WTC11 (cell line): Measurements from ENCODE around the gene CCP110. TPM values are rescaled to one million over a fixed set of nuclear protein-coding genes. Genes with fewer than 3 reads are reported as not detected.

Experiments
- ATAC-seq: fragments of 200-7000 bp; cut with Tn5 transposase; 2 replicates; pipeline ENCODE4 v1.10.0; 2021; ENCODE audit warnings: mild to moderate bottlenecking, moderate library complexity
- Bru-seq: library from RNA; stranded (reverse); fragments of 400-500 nt; gene quantifications from one replicate; lab custom pipeline; 2021; lab: Mats Ljungman, UMichigan
- CTCF ChIA-PET: fragments of 300-600 bp; sonication (Branson Sonifier 250); formaldehyde crosslinking; loops from one replicate; lab custom pipeline; 2021; ENCODE audit warnings: antibody characterized with exemption; lab: Charles Lee
- POLR2A ChIA-PET: fragments of 350-600 bp; sonication (Branson Sonifier 250); formaldehyde crosslinking; loops from one replicate; lab custom pipeline; 2021; ENCODE audit warnings: antibody characterized with exemption; lab: Charles Lee
- DNase-seq: peaks from one replicate; pipeline ENCODE4 v3.0.0; 2021; ENCODE audit warnings: low spot score
- H3K27ac Mint-ChIP-seq: 2 replicates; pipeline ENCODE4 v1.8.0; 2021; ENCODE audit warnings: mixed read lengths
- H3K27me3 Mint-ChIP-seq: 2 replicates; pipeline ENCODE4 v1.8.0; 2021; ENCODE audit warnings: low read depth, mild to moderate bottlenecking, moderate library complexity, mixed read lengths
- H3K36me3 Mint-ChIP-seq: 2 replicates; pipeline ENCODE4 v1.8.0; 2021; ENCODE audit warnings: mixed read lengths
- H3K4me1 Mint-ChIP-seq: 2 replicates; pipeline ENCODE4 v1.8.0; 2022; ENCODE audit warnings: mixed read lengths
- H3K4me3 Mint-ChIP-seq: 2 replicates; pipeline ENCODE4 v1.8.0; 2021; ENCODE audit warnings: mild to moderate bottlenecking, moderate library complexity, mixed read lengths
- H3K9me3 Mint-ChIP-seq: 2 replicates; pipeline ENCODE4 v1.8.0; 2021; ENCODE audit warnings: mixed read lengths
- CREM ChIP-seq: sonication (generic); formaldehyde crosslinking; IDR thresholded peaks from 2 replicates; pipeline ENCODE4 v1.8.1; 2022; ENCODE audit warnings: mild to moderate bottlenecking, missing genetic modification reagents, moderate library complexity
- E2F1 ChIP-seq: sonication (generic); formaldehyde crosslinking; IDR thresholded peaks from 2 replicates; pipeline ENCODE4 v1.8.0; 2022; ENCODE audit warnings: mild to moderate bottlenecking, missing genetic modification reagents
- ETV6 ChIP-seq: sonication (generic); formaldehyde crosslinking; IDR thresholded peaks from 2 replicates; pipeline ENCODE4 v1.8.1; 2022; ENCODE audit warnings: mild to moderate bottlenecking, missing genetic modification reagents
- FOXP1 ChIP-seq: sonication (generic); formaldehyde crosslinking; IDR thresholded peaks from 2 replicates; pipeline ENCODE4 v1.8.0; 2022; ENCODE audit warnings: missing genetic modification reagents, mild to moderate bottlenecking, moderate library complexity, borderline replicate concordance
- FOXP4 ChIP-seq: sonication (generic); formaldehyde crosslinking; IDR thresholded peaks from 2 replicates; pipeline ENCODE4 v1.8.0; 2022; ENCODE audit warnings: mild to moderate bottlenecking, missing genetic modification reagents
- MYBL2 ChIP-seq: sonication (generic); formaldehyde crosslinking; IDR thresholded peaks from 2 replicates; pipeline ENCODE4 v1.8.1; 2023; ENCODE audit warnings: mild to moderate bottlenecking, moderate library complexity, missing genetic modification reagents
- NFATC4 ChIP-seq: fragments of 250-450 bp; sonication (Bioruptor Pico); IDR thresholded peaks from 2 replicates; pipeline ENCODE4 v1.9.0; 2021; ENCODE audit warnings: mild to moderate bottlenecking
- NFE2L1 ChIP-seq: sonication (generic); formaldehyde crosslinking; IDR thresholded peaks from 2 replicates; pipeline ENCODE4 v1.8.1; 2023; ENCODE audit warnings: missing genetic modification reagents
- NR3C1 ChIP-seq: sonication (generic); formaldehyde crosslinking; conservative IDR thresholded peaks from 2 replicates; pipeline ENCODE4 v1.8.1; 2023; ENCODE audit warnings: low read depth, mild to moderate bottlenecking, missing genetic modification reagents
- OVOL2 ChIP-seq: fragments of 250-450 bp; sonication (Bioruptor Pico); IDR thresholded peaks from 2 replicates; pipeline ENCODE4 v1.9.0; 2021; ENCODE audit warnings: mild to moderate bottlenecking, borderline replicate concordance
- TCF7 ChIP-seq: sonication (generic); formaldehyde crosslinking; IDR thresholded peaks from 2 replicates; pipeline ENCODE4 v1.8.0; 2022; ENCODE audit warnings: mild to moderate bottlenecking, low read depth, missing genetic modification reagents, moderate library complexity
- TEAD1 ChIP-seq: sonication (generic); formaldehyde crosslinking; IDR thresholded peaks from 2 replicates; pipeline ENCODE4 v1.8.0; 2022; ENCODE audit warnings: mild to moderate bottlenecking, missing genetic modification reagents
- ZNF121 ChIP-seq: sonication (generic); formaldehyde crosslinking; IDR thresholded peaks from 2 replicates; pipeline ENCODE4 v1.8.0; 2023; ENCODE audit warnings: missing genetic modification reagents
- ZNF263 ChIP-seq: sonication (generic); formaldehyde crosslinking; IDR thresholded peaks from 2 replicates; pipeline ENCODE4 v1.8.1; 2022; ENCODE audit warnings: low read depth, mild to moderate bottlenecking, moderate library complexity, missing genetic modification reagents
- ZNF396 ChIP-seq: fragments of 250-450 bp; sonication (Bioruptor Pico); IDR thresholded peaks from 2 replicates; pipeline ENCODE4 v1.8.0; 2021; ENCODE audit warnings: mild to moderate bottlenecking, moderate library complexity, borderline replicate concordance
- ZSCAN18 ChIP-seq: fragments of 250-450 bp; sonication (Bioruptor Pico); IDR thresholded peaks from 2 replicates; pipeline ENCODE4 v2.1.2; 2022; ENCODE audit warnings: mild to moderate bottlenecking, moderate library complexity
- long read RNA-seq, 3 experiments: library from RNA in 1 of 3; library from capped mRNA in 1 of 3; library from polyadenylated mRNA in 1 of 3; unstranded in 2 of 3; stranded (forward) in 1 of 3; transcript quantifications; one replicate each; pipeline ENCODE4 v2.0.0, GENCODE V29; 2021
- total RNA-seq: library from RNA; stranded (reverse); gene quantifications from 3 replicates; pipeline ENCODE4 v1.2.3, GENCODE V29; 2021
- TF ChIP-seq, protein P1 (sequence below): fragments of 250-450 bp; sonication (Bioruptor Pico); IDR thresholded peaks from 2 replicates; pipeline ENCODE4 v1.8.0; 2021; ENCODE audit warnings: mild to moderate bottlenecking
- TF ChIP-seq, protein P2 (sequence below): sonication (generic); formaldehyde crosslinking; IDR thresholded peaks from 2 replicates; pipeline ENCODE4 v1.8.0; 2023; ENCODE audit warnings: missing genetic modification reagents
- TF ChIP-seq, protein P3 (sequence below): sonication (generic); formaldehyde crosslinking; IDR thresholded peaks from 2 replicates; pipeline ENCODE4 v1.8.1; 2022; ENCODE audit warnings: mild to moderate bottlenecking, moderate library complexity, missing genetic modification reagents
- TF ChIP-seq, protein P4 (sequence below): sonication (generic); formaldehyde crosslinking; IDR thresholded peaks from 2 replicates; pipeline ENCODE4 v1.8.0; 2023; ENCODE audit warnings: missing genetic modification reagents, mild to moderate bottlenecking, borderline replicate concordance

Gene CCP110
- 17.9 to 23.9 TPM (median 19.5 TPM) in 3 replicates for total RNA-seq
- Bru-seq, nascent RNA = percentile 84 among the genes with signal in this experiment
- long read RNA-seq, experiment 1, full-length matches to known transcripts = 22 of 108 reads
- long read RNA-seq, experiment 1, partial matches to known transcripts = 24 of 108 reads
- long read RNA-seq, experiment 1, other reads (novel, unspliced or antisense) = 62 of 108 reads
- long read RNA-seq, experiment 2, full-length matches to known transcripts = 4 of 23 reads
- long read RNA-seq, experiment 2, partial matches to known transcripts = 5 of 23 reads
- long read RNA-seq, experiment 2, other reads (novel, unspliced or antisense) = 14 of 23 reads
- long read RNA-seq, experiment 3, partial matches to known transcripts = 1 of 2 reads
- long read RNA-seq, experiment 3, other reads (novel, unspliced or antisense) = 1 of 2 reads

DNA sequence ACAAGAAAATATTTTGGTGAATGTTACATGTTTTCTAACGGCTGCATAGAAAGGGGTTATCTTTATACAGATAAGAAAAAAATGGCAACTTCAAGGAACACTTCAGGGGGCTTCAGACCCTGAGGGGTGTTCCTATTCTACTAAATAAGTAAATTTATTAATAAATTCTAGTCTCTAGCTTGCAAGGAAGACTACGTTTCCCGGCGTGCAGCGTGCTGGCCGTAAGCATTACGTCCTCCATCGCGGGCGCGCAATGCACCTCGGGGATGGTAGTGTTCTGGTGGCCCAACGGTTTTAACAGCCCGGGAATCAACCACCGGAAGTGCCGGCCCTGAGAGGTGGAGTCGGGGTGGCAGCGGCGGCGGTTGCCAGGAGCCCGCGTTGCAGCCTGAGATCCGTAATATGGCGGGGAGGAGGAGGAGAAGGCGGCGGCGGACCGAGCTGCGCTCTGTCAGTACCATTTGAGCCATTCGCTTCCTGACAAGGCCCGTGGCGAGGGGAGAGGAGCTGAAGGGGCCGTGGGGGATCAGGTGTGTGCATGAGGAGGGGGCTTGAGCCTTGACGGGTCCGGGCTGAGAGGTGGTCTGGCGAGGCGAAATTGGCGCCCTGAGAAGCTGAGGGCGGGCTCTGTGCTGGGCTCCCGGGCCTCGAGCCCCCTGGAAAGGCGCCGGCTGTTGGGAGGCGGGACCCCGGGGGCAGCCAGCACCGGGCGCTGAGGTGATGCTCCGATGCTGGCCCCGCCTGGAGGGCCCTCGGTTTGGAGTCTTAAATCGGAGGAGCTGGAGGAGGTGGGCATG, at the start of gene CCP110:
Gene CCP110, plus strand, starts transcription at position 384 of the 797 bp plus-strand sequence. CDS start 3,940 bp downstream, outside the sequence.
- peak; percentile 78 for ATAC-seq
- peak within 1 kb of the TSS; percentile 98 for H3K27ac Mint-ChIP-seq
- H3K4me1 Mint-ChIP-seq = peaks cover 47% of the 10 kb centered on the region
- H3K4me3 Mint-ChIP-seq = peak within 1 kb of the TSS; percentile 94
- ChIA-PET CTCF (interaction anchor here (0.7 to 3.1 kb wide), 5 partner anchors 21 to 384 kb away, joined by 3 to 28 read pairs (median 4); partner anchors contain the start of gene VPS35L), POLR2A (interaction anchor here (1.0 to 2.6 kb wide), 4 partner anchors 15 to 108 kb away, joined by 3 to 23 read pairs (median 3); partner anchors contain the start of gene VPS35L)
- no peaks in the 10 kb centered on the region for H3K27me3 Mint-ChIP-seq
- peak; percentile 96 for DNase-seq
- H3K36me3 Mint-ChIP-seq = peaks cover 13% of the 10 kb centered on the region
- H3K9me3 Mint-ChIP-seq = no peaks in the 10 kb centered on the region
- TF ChIP-seq TCF7 (CRISPR knock-in tag) (no peak), NFE2L1 (CRISPR knock-in tag) (peak; percentile 59; the same call in 1 of the 2 replicates), ZNF121 (no peak), E2F1 (no peak), ZNF263 (CRISPR knock-in tag) (no peak), ZNF396 (no peak), FOXP1 (CRISPR knock-in tag) (peak; percentile 85), FOXP4 (CRISPR knock-in tag) (0 out of 2 replicates have a peak, but pooled peaks have one; percentile 30), ZSCAN18 (CRISPR knock-in tag) (no peak), OVOL2 (CRISPR knock-in tag) (no peak), ETV6 (CRISPR knock-in tag) (peak; percentile 54; the same call in 1 of the 2 replicates), NFATC4 (CRISPR knock-in tag) (no peak), NR3C1 (CRISPR knock-in tag) (no peak), CREM (CRISPR knock-in tag) (peak; percentile 62; the same call in 1 of the 2 replicates), MYBL2 (CRISPR knock-in tag) (0 out of 2 replicates have a peak, but pooled peaks have one; percentile 28), TEAD1 (CRISPR knock-in tag) (0 out of 2 replicates have a peak, but pooled peaks have one; percentile 35)
- TF ChIP-seq, protein P1, sequence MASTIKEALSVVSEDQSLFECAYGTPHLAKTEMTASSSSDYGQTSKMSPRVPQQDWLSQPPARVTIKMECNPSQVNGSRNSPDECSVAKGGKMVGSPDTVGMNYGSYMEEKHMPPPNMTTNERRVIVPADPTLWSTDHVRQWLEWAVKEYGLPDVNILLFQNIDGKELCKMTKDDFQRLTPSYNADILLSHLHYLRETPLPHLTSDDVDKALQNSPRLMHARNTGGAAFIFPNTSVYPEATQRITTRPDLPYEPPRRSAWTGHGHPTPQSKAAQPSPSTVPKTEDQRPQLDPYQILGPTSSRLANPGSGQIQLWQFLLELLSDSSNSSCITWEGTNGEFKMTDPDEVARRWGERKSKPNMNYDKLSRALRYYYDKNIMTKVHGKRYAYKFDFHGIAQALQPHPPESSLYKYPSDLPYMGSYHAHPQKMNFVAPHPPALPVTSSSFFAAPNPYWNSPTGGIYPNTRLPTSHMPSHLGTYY = no peak
- TF ChIP-seq, protein P2, sequence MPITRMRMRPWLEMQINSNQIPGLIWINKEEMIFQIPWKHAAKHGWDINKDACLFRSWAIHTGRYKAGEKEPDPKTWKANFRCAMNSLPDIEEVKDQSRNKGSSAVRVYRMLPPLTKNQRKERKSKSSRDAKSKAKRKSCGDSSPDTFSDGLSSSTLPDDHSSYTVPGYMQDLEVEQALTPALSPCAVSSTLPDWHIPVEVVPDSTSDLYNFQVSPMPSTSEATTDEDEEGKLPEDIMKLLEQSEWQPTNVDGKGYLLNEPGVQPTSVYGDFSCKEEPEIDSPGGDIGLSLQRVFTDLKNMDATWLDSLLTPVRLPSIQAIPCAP = 0 out of 2 replicates have a peak, but pooled peaks have one; percentile 39
- TF ChIP-seq, protein P3, sequence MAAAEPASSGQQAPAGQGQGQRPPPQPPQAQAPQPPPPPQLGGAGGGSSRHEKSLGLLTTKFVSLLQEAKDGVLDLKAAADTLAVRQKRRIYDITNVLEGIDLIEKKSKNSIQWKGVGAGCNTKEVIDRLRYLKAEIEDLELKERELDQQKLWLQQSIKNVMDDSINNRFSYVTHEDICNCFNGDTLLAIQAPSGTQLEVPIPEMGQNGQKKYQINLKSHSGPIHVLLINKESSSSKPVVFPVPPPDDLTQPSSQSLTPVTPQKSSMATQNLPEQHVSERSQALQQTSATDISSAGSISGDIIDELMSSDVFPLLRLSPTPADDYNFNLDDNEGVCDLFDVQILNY = peak; percentile 49; the same call in 1 of the 2 replicates
- TF ChIP-seq, protein P4, sequence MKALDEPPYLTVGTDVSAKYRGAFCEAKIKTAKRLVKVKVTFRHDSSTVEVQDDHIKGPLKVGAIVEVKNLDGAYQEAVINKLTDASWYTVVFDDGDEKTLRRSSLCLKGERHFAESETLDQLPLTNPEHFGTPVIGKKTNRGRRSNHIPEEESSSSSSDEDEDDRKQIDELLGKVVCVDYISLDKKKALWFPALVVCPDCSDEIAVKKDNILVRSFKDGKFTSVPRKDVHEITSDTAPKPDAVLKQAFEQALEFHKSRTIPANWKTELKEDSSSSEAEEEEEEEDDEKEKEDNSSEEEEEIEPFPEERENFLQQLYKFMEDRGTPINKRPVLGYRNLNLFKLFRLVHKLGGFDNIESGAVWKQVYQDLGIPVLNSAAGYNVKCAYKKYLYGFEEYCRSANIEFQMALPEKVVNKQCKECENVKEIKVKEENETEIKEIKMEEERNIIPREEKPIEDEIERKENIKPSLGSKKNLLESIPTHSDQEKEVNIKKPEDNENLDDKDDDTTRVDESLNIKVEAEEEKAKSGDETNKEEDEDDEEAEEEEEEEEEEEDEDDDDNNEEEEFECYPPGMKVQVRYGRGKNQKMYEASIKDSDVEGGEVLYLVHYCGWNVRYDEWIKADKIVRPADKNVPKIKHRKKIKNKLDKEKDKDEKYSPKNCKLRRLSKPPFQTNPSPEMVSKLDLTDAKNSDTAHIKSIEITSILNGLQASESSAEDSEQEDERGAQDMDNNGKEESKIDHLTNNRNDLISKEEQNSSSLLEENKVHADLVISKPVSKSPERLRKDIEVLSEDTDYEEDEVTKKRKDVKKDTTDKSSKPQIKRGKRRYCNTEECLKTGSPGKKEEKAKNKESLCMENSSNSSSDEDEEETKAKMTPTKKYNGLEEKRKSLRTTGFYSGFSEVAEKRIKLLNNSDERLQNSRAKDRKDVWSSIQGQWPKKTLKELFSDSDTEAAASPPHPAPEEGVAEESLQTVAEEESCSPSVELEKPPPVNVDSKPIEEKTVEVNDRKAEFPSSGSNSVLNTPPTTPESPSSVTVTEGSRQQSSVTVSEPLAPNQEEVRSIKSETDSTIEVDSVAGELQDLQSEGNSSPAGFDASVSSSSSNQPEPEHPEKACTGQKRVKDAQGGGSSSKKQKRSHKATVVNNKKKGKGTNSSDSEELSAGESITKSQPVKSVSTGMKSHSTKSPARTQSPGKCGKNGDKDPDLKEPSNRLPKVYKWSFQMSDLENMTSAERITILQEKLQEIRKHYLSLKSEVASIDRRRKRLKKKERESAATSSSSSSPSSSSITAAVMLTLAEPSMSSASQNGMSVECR (CRISPR knock-in tag) = 0 out of 2 replicates have a peak, but pooled peaks have one; percentile 65
